GM18505 (cell line): ENCODE measurements around the gene C6orf141.
"Not testable (repeated sequence)": the region's sequence is repeated elsewhere in the genome, so short reads cannot be mapped to it uniquely, and the experiment has no call there.

Experiments
- ATAC-seq: cut with Tn5 transposase; IDR thresholded peaks from one replicate; pipeline ENCODE4 v1.9.1; 2021; ENCODE audit not compliant: unreplicated experiment
- POLR2A ChIP-seq: IDR thresholded peaks from 4 replicates; pipeline ENCODE4 v1.6.1; 2011; ENCODE audit warnings: borderline replicate concordance; ENCODE audit not compliant: insufficient read depth, insufficient read length; ENCODE audit errors: extremely low read depth

Gene C6orf141

DNA sequence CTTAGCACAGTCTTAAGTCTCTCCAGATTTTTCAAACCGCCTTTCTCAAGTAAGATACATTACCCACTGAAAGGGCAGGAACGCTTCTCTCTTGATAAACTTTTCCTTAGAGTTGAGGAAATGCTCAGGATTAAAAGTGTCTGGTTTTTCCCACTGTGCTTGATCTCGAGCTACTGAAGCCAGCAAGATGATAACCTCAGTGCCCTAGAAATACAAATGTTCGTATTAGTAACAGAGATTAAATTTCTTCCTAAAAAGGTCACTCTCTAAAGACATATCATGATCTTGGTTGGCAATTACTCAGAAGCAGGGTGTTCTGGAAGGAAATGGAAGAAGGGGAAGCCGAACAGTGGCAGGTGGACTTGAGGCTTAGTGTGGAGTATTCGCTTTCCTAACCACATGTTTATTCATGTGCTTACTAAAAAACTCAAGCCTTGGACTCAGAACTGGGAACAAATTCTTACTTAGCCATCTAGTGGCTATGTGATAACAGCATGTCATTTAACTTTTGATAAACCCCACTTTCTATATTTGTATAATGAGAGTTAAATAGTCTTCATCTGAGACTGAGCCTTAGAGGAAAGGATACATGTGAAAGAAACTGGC, 20.1 kb downstream of the C6orf141 start:
- no peak for TF ChIP-seq POLR2A

DNA sequence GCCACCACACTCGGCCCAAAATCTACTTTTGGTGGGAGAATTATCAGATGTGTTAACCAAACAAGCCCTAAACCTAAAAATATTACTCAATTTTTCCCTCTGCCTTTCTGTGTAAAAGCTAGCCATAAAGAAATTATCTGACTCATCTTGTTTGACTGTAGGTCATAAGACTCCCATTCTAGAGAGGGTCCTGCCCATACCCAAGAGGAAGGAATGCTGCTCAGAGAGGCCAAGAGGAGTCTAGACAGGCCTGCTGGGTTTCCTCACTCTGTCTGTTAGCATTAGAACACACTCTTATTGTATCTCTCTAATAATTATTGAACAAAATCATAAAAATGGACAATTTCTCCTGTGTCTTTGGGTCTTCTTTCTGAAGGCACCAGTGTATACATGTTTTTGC, 26.1 kb downstream of the C6orf141 start:
- no peak for TF ChIP-seq POLR2A
- ATAC-seq: no peak

More for the DNA sequence above, 20.1 kb downstream of the C6orf141 start:
- ATAC-seq: no peak

DNA sequence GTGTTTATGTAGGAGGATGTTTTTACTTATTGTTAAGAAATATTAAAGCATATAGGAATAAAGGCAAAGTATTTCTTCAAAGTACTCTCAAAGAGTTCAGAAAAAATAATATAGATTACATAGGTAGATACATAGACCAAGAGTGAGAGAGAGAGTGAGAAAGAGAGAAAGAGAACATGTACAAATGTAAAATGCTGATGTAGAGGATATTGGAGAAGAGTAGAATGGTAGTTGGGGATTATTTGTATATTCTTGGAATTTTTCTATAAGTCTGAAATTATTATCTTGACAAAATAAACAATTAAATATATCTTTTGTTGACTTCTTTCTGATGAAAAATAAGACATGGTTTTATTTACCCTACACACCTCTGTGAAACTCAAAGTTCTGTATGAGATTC, 29.2 kb downstream of the C6orf141 start:
- no peak for ATAC-seq
- TF ChIP-seq POLR2A: no peak

GRCh38 chr6:49582529-49582928, 32.1 kb downstream of the C6orf141 start:
- ATAC-seq: no peak
- TF ChIP-seq POLR2A: no peak

- ATAC-seq: not testable (repeated sequence)
Observed at GRCh38 chr6:49587262-49587661, 36.8 kb downstream of the C6orf141 start.
